HG02938 (cell line): Measurements from ENCODE around the gene ANKRD10.
A peak's percentile ranks its signal among the peaks of the same experiment; 100 is the strongest.
"Not testable (repeated sequence)": the region's sequence is repeated elsewhere in the genome, so short reads cannot be mapped to it uniquely, and the experiment has no call there.

Experiments
- ATAC-seq: cut with Tn5 transposase; IDR thresholded peaks from one replicate; pipeline ENCODE4 v1.9.1; 2021; ENCODE audit warnings: mild to moderate bottlenecking, moderate library complexity; ENCODE audit not compliant: unreplicated experiment

ANKRD10 gene

GRCh38 chr13:110915057-110915873, at the start of gene ANKRD10:
TSS of gene ANKRD10 (minus strand) at chr13:110915069. CDS start at chr13:110914934, 135 bp downstream.
- ATAC-seq = peak; percentile 71

DNA sequence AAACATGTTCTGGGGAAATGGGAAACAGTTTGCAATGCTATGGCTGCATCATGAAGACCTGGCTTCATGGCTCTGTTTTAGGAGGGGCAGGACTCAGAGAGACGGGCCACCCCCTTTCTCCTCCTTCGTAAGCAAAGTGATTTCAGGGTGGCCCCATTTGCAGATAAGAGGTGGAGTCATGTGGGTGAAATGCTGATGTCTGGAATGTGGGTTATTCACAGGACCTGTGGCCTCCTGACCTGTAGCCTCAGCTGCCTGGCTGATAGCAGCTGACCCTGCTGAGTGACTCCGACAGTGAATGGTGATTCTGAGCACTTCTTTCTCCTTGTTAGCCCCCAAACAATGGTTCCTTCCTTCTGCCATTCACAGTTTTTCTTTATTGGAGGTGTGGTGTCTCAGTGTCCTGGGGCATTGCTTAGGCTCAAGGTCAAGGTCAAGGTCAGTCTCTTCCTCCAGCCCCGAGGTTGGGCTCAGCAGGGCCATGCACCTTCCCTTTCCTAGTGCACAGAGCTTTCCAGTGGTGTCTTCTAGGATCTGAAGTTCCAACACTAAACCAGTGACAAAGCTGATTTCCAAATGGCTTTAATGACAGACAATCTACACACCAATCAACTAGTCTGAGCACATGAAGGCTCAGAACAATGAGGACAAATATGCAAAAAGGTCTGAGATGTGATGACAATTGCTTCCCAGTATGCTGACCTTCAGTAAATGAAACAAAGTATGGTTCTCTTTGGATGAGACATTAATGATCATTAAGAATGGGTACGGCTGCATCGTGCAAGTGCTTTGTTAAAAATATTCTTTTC, 49.6 kb upstream of the ANKRD10 start:
- ATAC-seq = no peak

DNA sequence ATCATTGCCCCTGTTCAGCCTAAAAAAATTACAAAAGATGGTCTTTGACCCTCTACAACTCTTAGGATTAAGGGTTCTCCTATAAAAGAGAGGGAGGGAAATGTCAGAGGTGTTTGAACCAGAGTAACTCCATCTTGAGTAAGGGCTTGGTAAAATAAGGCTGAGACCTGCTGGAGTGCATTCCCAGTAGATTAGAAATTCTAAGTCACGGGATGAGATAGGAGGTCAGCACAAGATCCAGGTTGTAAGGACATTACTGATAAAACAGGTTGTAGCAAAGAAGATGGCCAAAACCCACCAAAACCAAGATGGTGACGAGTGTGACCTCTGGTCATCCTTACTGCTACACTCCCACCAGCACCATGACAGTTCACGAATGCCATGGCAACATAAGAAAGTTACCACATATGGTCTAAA, 48.7 kb upstream of the ANKRD10 start:
- ATAC-seq = no peak

- no peak for ATAC-seq
Observed at GRCh38 chr13:110961959-110962358, 47.1 kb upstream of the ANKRD10 start.

GRCh38 chr13:110960204-110960603, 45.3 kb upstream of the ANKRD10 start:
- ATAC-seq = no peak

DNA sequence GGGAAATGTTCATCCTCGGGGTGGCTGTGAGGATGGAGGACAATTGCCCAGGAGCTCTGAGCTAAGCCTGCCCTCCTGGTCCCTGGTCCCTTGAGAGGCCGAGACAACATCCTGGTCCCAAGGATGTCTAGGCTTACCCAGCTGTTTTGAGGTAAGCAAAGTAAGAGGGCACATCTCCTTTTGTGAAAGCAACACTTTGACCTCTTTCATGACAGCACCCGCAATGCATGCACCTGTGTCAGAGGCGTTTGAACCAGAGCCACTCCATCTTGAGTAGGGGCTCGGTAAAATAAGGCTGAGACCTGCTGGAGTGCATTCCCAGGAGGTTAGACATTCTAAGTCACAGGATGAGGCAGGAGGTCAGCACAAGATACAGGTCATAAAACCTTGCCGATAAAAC, 43.1 kb upstream of the ANKRD10 start:
- no peak for ATAC-seq

DNA sequence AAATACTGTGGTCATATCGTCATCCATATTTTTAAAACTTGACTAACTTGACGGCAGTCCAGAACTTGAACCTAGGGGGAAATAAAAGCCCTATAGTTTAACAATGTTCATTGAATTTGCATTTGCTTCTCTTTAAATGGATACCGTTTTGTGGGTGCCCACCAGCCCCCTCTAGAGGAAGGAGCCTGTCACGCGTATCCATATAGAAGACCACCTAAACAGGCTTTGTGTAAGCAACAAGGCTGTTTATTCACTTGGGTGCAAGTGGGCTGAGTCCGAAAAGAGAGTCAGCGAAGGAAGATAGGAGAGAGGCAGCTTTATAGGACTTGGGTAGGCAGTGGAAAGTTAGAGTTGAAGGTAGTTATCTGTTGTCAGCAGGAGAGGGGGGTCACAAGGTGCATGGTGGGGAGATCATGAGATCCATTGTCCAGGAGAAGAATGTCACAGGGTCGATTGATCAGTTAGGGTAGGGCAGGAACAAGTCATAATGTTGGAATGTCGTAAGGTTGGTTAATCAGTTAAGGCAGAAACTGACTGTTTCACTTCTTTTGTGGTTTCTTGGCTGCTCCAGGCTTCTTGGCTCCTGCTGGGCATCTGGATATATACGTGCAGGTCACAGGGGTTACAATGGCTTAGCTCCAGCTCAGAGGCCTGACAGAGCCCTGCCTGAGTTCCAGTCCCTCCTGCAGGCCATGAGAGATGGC, 42.5 kb upstream of the ANKRD10 start:
- ATAC-seq = no peak

- not testable (repeated sequence) for ATAC-seq
Observed at GRCh38 chr13:110956216-110956615, 41.3 kb upstream of the ANKRD10 start.

GRCh38 chr13:110955608-110956007, 40.7 kb upstream of the ANKRD10 start:
- ATAC-seq = not testable (repeated sequence)

- ATAC-seq = not testable (repeated sequence)
Observed at GRCh38 chr13:110955072-110955503, 40.2 kb upstream of the ANKRD10 start.

DNA sequence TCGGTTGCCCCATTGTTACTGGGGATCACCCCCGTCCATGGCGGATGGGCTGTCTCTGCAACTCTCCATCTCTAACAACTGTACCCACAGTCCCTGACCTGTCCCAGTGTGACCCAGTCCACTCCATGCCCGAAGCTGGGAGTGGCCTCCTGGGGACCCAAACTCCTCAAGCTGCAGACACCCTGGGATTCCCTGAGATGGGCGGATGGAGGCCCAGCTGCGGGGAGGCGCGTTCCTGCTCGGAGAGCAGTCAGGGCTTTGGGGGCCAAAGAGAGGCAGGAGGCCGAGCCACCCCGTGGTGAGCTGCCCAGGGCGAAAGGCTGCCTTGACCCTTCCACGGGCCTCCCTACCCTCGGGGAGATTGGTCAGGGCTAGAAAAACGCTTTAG, 39.7 kb upstream of the ANKRD10 start:
- ATAC-seq = not testable (repeated sequence)

GRCh38 chr13:110953833-110954532, 39.1 kb upstream of the ANKRD10 start:
- ATAC-seq = no peak

DNA sequence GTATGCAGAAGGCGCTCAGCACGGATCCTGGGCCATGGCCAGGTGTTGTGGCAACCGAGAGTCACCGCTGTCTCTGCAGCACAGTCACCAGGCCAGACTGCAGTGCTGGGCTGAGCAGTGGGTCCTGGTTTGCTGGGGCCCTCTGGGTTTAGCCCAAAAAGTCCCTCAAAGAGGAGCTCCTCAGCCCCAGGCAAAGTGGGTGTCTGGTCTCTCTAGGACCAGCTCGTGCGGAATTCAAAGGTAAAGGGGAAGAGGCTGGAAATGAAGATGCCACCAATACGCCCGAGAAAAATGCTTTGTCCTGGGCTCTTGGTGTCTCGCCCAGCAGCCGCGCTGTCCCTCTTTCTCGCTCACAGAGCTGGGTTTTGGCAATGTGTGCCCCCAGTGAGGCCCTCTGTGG, 38.5 kb upstream of the ANKRD10 start:
- no peak for ATAC-seq

DNA sequence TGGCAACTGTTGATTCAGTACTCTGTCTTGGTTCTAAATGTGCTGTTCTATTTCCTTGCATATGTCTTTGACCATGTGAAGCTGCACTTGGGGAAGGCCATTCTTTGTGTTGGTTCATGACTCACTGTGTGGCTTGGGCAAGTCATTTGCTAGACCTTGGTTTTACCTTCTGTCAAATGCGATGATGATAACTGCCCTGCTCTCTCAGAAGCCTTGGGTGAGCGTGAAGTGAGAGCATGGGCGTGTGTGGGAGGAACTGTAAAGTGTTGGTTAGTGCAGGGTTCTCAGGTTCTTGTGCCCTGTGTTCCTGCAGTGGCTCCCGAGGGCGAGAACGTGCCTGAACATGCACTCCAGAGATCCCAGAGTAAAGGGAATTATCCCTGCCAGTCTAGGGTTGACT, 37.3 kb upstream of the ANKRD10 start:
- peak; percentile 43 for ATAC-seq

- no peak for ATAC-seq
Observed at GRCh38 chr13:110950819-110951570, 36.1 kb upstream of the ANKRD10 start.

GRCh38 chr13:110950356-110950755, 35.5 kb upstream of the ANKRD10 start:
- ATAC-seq = no peak

DNA sequence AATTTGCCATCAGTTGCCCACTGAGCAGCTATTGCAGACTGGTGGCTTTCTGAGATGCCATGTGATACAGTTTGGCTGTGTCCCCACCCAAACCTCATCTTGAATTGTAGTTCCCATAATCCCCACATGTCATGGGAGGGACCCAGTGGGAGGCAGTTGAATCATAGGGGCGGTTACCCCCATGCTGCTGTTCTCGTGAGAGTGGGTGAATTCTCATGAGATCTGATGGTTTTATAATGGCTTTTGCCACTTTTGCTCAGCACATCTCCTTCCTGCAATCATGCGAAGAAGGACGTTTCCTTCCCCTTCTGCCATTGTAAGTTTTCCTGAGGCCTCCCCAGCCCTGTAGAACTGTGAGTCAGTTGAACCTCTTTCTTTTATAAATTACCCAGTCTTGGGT, 34.8 kb upstream of the ANKRD10 start:
- no peak for ATAC-seq

GRCh38 chr13:110949116-110949515, 34.2 kb upstream of the ANKRD10 start:
- no peak for ATAC-seq

DNA sequence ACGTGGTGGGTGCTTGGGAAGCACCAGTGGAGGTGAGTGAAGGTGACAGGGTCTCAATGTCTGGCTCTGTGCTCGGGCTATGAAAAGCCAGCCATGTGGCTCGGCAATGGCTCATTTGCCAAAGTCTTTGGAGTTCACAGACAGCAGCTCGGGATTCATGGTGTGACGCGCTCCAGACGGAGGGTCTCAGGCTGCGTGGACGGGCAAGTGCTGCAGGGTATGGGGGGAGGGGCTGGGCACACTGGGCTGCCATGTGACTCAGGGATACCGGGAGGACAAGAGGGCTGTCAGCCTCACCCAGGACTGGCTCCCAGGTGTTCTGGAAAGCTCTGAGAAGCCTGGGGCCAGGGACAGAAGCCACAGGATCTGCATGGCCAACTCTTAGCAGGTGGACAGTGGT, 32.5 kb upstream of the ANKRD10 start:
- not testable (repeated sequence) for ATAC-seq
